OCI-LY3 (cell line): ENCODE results near the gene ABCA10.

ENCODE experiments used
- CTCF ChIP-seq: fragments of 200-600, 300-600 bp; sonication (generic); IDR thresholded peaks from 2 replicates; pipeline ENCODE4 v1.5.1; 2014; ENCODE audit warnings: antibody characterized with exemption, low read length, low read depth
- EZH2phosphoT487 ChIP-seq: fragments of 200-600 bp; shearing (Covaris generic); IDR thresholded peaks from 2 replicates; pipeline ENCODE4 v1.6.1; 2018; ENCODE audit warnings: antibody characterized with exemption, mixed run types, low read depth

DNA sequence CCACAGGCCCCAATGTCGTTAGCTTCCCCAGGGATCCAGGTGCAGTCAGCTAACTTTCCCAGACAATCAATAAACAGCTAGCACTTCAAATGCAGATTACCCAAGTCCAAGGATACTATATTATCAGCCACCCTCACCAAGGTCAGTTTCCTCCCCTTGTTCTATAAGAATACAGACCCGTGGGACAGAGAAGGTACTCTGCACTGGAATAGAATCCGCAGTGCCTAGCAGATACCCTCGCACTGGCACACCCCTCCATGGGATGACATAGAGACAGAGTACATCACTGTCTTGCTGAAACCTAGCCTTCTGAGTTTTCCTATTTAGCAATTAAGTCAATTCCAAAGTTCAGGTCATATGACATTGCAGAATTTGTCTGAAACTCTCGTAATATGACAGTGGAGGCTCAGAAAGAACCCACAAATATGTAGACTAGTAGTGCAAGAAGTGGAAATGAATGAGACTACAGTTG lies 40.0 kb upstream of the ABCA10 start:
- TF ChIP-seq CTCF: no peak
- no peak for TF ChIP-seq EZH2phosphoT487
